ENCODE data around the gene RIMS4.
"Not testable (repeated sequence)": the region's sequence is repeated elsewhere in the genome, so short reads cannot be mapped to it uniquely, and the experiment has no call there.

Gene RIMS4

GRCh38 chr20:44829688-44830087 lies 19.3 kb upstream of the RIMS4 start:
- DNase-seq: no peak

DNA sequence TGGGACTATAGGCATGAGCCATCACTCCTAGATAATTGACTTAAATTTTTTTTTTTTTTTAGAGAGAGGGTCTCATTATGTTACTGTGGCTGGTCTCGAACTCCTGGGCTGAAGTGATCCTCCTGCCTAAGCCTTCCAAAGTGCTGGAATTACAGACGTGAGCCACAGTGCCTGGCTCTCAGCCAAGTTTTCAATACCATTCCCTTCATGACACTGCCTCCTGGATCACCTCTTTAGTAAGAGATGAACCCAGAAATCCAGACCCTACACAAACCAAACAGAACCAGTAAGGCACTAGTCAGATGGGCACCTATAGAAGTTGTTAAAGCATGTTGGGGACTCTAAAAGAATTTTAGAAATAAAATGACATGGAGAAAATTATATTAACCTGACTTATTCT lies 18.3 kb upstream of the RIMS4 start:
- DNase-seq: no peak

GRCh38 chr20:44827401-44827800 lies 17.1 kb upstream of the RIMS4 start:
- DNase-seq: no peak

- not testable (repeated sequence) for DNase-seq
Observed at GRCh38 chr20:44821576-44821975, 11.2 kb upstream of the RIMS4 start.

GRCh38 chr20:44819936-44820335 lies 9.6 kb upstream of the RIMS4 start:
- no peak for DNase-seq

- DNase-seq: no peak
Observed at GRCh38 chr20:44817143-44817910, 7.0 kb upstream of the RIMS4 start.

DNA sequence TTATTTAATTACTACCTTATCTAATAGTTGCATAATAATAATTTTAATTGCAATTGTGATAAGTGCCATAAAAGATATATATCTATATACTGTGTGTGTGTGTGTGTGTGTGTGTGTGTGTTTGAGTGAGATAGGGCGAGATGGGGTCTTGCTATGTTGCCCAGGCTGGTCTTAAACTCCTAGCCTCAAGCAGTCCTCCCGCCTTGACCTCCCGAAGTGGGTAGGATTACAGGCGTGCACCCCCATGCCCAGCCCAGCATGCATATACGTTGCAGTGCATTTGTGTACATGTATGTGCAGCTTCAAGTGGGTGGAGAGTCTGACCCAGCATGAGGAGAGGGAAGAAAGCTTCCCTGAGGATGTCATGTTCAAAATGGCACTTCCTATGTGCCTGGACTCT lies 4.6 kb upstream of the RIMS4 start:
- no peak for DNase-seq

DNA sequence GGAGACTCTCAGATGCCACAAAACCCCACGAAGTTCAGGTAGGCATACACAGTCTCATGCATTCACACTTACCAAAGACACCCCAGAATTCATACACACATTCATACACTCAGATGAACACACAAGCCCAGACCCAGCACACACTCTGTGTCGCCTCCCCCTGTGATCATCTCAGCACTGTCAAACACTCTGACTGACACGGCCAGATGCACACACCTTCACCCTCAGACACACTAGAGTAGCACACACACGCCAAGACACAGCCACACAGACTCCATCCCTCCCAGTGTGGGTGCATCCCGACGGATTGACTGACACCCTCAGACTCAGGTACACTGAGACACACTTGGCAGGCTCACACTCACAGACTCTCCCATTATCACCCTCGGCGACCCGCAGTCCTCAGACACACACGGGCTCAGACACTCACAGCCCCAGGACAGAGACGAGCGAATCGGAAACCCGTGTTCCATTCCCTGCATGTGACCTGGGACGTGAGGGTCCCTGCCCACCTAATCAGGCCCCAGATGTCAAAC lies 872 bp upstream of the RIMS4 start:
- DNase-seq: no peak

DNA sequence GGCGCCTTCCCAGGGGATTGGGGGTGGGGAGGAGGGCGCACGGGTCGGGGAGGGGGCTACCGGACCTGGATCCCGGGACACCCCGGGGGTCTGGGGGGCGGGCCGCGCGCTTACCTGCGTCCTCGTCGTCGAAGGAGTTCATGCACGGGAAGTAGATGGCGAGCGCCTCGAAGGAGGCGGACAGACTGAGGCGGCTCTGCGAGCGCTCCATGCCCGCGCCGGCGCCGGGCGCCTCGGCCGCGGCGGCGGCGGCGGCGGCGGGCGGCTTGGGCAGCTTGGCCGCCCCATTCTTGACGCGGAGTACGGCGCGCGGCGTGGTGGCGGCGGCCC lies 320 bp downstream of the RIMS4 start:
- DNase-seq: no peak

DNA sequence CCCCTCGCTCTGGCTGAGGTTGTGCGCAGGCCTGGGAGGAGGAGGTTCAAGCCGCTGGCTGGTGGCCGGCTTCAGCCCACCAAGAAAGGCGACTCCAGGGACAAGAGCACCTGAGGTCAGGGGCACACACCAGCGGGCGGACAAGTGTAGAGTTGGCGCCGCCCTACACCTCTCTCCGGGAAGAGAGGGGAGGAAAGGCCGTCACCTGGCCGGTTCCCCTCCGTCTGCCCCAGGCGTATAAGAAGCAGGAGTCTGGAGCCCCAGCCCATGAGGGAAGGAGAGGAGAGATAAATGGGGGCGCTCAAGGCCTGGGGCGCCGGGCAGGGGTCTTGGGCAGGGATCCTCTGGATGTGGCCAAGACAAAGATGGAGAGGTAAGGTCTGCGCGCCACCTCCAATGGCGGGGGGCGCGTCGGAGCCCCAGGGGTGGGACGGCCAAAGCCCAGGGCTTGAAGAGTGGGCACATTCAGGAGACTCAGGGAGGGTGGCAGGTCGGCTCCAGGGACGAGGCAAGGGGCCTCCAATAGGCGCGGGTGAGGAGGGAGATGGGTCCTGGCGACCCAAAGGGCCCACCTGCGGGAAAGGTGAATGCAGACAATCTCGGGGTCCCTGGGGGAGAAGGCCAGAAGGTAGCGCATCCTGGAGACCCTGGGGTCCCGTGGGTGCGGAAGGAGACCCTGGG lies 826 bp downstream of the RIMS4 start:
- DNase-seq: no peak

GRCh38 chr20:44807684-44808056 lies 2.7 kb downstream of the RIMS4 start:
- no peak for DNase-seq

- DNase-seq: no peak
Observed at GRCh38 chr20:44807051-44807683, 3.2 kb downstream of the RIMS4 start.

GRCh38 chr20:44805979-44806620 lies 4.2 kb downstream of the RIMS4 start:
- DNase-seq: peak; percentile 70

GRCh38 chr20:44805335-44805978 lies 4.9 kb downstream of the RIMS4 start:
- no peak for DNase-seq

DNA sequence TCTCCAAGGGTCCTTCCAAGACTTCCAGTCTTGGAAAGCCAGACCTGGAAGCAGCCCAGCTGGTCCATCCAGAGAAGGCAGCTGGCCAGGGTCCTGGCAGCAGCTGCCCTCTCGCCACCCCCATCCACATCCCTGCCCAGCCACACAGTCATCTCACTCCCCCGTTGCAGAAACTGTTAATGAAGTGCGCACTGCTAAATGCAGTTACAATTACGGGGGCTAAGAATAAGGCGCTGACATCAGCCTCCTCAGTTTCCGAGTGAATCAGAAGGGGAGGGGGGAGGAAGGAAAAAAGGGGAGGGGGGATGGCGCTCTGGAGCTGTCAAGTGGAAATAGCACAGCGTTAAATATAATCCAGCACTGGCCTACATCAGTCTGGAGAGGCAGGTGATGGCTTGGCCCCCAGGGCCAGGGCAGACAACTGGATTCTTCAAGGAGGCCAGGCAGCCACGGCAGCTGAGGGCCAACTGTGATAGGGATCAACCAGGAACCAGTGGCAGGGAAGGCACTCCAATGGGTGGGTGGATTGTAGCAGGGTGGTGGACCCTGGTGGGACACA lies 6.9 kb downstream of the RIMS4 start:
- DNase-seq: no peak

DNA sequence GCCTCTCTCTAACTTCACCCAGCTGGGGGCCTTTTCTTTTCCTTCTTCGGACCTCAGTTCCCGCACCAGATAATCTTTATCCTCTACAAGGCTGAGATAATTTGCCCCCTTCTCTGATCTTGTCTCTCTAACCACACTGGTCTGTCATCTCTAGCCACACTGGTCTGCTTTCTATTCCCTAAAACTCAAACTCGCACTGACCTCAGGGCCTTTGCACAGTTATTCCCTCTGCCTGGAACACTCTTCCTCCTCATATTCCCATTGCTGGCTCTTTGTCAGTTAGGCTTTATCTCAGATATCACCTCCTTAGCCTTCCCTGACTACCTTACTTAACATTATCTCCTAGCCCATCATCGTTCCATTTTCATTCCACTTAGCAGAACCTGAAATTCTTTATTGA lies 7.6 kb downstream of the RIMS4 start:
- DNase-seq: no peak

DNA sequence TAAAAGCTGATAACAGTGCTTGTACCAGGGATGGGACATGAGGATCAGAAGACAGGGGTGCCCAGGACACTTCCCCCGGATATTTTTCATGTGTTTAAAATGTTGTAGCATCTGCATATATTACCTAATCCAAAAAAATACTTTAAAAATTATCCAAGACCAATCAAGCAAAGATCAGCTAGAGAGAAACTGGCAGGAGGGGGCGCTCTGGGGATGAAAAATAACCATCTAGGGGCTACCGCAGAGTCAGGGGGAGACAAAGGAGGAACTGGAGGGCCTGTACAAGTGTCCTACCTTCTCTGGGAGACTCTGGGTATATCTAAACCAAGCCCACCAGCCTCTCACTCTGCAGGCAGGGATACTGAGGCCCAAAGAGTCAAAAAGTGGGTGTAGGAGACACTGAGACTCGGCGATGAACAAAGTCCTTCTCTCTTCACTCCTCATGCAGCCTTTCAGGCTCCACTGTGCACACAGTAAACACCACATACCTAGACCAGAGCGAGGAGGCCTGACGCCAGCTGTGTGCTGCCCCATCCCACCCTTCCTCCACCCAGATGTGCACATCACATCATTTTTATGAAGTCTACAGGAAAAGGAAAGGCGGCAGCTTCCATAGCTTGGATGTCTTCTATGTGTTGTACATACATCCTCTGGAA lies 9.8 kb downstream of the RIMS4 start:
- no peak for DNase-seq

DNA sequence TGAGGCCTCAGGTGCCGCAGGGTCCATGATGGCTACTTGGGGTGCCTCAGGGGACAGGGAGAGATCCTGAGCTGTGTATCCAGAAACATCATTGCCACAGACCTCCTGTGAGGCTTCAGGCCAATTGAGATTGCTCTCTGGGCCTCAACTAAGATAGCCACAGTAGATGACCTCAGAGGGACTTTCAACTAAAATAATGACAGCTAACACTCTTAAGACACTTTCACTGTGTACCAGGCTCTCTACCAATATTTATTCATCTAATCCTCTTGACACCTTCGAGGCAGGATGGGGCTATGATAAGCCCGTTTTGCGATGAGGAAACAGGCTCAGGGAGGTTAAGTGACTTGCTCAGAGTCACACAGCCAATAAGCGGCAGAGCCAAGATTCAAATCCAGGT lies 10.7 kb downstream of the RIMS4 start:
- no peak for DNase-seq

- DNase-seq: no peak
Observed at GRCh38 chr20:44796758-44797457, 13.4 kb downstream of the RIMS4 start.

GRCh38 chr20:44796311-44796710 lies 14.0 kb downstream of the RIMS4 start:
- no peak for DNase-seq

DNA sequence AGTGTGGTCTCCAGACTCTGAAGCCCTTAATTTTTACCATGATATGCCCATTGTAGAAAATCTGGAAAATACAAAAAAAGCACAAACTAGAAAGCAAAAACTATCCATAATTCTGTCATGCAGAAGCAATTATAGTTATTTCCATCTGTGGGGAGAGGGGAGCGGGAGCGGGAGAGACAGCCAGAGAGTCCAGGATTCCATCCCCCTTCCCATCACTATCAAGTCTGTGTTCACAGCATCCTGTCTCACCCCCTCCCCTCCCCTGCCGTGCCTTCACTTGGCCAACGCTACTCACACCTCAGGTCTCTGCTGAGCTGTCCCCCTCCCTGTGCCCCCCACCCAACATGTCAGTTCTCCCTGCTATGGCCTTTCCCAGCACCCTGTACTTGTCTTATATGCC lies 14.5 kb downstream of the RIMS4 start:
- DNase-seq: no peak

- no peak for DNase-seq
Observed at GRCh38 chr20:44792796-44793195, 17.6 kb downstream of the RIMS4 start.
